Kasumi-1 (cell line): ENCODE measurements around the gene IQCF2.
"Not testable (repeated sequence)": the region's sequence is repeated elsewhere in the genome, so short reads cannot be mapped to it uniquely, and the experiment has no call there.

Experiments
- DNase-seq, 2 experiments: peaks; one replicate each; lab custom pipeline; 2025; lab: John Stamatoyannopoulos, UW

IQCF2 gene

DNA sequence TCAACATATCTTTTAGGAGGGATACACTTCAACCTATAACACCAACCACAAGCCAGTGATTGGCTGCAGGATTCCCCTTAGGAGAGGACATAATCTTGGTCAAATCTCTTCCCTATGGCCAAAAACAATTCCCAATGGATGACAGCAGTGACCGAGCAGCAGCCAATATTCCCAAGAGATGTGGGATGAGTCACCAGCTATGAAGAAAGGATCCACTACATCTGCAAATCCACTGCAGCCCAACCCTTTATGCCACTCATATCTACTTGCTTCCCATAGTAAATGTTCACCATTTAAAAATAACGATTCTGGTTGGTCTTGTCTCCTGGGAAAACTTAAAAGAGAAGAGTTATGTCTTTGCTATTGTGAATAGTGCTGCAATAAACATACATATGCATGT is 18.5 kb downstream of the IQCF2 start:
- DNase-seq, result no peak

DNA sequence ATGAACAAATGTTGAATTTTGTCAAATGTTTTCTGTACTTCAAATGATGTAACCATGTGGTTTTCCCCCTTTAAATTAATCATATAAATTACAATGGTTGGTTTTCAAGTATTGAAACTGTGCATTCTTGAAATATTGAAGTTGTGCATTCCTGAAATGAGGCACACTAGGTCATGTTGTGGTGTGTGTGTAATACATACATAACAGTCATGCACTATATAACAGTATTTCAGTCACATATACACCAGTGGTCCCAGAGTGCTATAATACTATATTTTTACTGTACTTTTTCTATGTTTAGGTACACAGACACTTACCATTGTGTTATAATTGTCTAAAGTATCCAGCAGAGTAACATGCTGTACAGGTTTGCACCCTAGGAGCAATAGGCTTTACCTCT is 25.0 kb downstream of the IQCF2 start:
- no peak for DNase-seq

DNA sequence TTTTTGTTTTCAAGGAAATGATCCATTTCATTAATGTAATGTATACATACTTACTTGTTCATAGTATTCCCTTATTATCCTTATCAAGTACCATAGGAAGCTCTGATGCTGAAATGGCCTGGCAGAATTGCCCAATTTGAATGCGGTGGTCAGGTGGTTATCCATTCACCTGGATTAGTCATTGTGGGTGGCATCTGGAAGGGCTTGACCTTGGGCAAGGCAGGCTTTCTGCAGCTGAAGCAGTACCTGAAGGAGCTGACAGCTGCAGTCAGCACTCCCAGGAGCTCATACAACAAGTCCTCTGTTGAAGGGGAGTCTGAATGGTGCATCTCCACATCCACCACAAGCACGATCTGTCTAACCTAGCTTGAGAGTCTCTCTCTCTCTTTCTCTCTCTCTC is 26.2 kb downstream of the IQCF2 start:
- no peak for DNase-seq

DNA sequence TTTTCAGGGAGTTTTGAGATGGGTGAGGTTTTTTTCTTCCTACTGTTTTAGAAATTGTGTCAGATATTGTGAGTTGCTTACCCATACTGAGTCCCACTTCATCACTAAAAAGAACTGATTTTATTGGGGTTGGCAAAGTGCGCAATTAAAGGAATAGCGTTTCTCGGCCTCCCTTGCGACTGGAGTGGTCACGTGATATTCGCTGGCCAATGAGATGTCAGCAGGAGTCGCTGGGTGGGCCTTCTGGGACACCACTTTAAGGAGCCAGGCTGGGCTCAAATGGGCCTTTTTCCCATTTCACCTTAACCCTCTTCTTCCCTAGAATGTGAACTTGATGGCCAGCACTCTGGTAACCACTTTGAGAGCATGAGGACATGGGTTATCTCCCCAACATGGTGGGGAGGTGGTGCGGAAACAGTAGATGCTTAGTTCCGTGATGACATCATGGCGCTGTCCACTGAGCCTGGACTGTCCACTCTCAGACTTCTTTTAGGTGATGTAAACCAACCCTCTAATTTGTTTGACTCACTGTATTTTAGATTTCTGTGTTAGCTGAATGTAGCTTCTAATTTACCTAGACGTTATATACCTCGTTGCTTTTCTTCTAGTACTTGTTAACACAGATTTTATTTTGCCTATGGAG is 27.2 kb downstream of the IQCF2 start:
- DNase-seq, result no peak

DNA sequence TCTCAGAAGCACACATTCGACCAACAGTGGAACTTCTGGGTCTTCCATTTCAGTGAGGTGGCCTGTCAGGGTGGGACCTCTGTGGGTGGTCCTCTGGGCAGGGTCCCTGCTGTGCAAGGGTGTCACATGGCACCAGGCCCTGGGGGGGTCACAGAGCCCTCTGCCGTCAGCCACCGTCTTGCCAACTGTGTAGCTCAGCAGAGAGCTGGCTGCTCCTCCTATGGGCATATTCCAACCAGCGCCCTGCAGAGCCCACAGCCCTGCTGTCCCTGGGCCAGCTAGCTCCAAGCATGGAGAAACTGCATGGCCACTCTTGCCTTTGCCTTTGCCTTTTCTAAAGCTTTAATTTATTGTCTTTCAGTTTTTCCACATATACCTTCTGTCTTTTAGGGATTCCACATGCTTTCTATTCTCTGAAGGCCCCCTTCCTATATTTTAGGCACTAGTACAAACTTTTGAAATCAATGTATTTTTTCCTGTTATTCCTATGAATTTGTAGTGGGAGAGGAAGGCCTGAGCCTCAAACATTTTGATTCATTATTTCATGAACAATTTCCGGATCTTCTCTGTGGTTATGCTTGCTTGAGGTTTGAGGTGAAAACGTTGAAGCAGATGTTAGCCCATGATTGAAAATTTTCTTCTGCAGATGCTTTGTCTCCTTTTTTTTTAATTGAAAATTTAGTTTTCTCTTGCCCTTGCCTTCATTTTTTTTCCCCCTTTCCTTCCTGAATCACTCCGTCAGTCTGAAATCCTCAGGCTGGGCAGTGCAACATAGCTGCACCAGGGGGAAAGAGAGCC is 30.0 kb downstream of the IQCF2 start:
- DNase-seq, result no peak

DNA sequence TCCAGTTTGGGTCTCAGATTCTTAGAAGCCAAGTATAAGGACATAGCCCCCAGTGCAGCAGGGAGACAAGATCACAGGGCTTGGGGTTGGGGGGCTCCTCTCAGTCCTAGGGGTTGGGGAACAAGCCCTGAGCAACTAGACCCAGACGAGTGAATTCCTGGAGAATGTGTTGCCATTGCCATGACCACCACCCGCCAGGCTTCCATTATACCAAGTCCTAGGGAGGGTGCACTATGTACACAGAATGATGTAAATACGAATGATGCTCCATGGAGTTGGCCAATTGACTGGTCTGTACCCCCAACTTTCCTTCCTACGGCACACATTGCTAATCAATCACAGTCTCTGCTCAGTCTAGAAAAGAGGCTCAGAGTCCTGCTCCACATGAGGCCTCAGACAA is 33.0 kb downstream of the IQCF2 start:
- no peak for DNase-seq

DNA sequence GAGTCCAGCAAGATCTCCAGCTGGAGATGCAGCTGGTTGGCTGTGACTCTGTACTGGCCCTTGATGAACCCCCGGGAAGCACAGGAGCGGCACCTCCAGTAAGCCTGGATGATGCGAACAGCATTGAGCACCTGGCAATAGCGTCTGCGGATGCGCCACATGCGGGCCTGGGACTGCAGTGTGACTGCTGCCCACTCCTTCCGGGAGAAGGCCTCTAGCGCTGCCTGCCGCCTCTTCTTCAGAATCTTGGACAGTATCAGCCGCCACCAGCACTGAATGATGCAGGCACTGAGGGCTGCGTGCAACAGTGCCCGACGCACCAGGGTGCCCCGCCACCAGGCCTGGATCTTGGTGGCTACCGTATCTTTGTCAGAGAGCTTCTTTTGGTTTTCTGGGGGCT is 33.5 kb downstream of the IQCF2 start:
- no peak for DNase-seq

DNA sequence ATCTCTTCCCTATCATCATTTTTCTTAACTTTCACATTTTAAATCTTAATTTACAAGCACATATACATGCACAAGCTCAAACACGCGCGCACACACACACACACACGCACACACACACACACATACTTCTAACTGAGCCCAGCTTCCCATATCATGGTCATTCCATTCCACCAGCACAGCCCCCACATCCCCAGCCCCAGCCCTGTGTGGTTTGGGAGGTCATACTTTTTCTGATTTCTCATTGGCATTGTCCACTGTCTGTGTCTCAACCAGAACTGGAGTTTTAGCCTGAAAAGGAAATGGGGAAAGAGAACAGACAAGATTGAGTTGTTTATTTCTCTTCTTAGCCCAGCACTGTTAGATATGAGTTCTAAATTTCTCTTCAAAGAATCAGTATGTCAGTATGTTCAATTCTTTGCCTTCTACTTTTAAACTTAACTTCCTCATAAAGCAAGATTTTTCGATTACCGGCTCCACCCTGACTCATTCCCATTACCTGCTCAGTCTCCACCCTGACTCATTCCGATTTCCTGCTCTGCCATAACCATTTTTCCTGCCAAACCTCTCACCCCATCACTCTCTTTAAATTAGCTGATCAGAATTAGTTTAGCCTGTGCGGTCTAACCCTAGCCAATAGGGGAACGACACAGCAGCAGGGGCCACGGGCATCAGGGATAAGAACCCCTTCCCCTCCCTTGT is 35.3 kb downstream of the IQCF2 start:
- no peak for DNase-seq

DNA sequence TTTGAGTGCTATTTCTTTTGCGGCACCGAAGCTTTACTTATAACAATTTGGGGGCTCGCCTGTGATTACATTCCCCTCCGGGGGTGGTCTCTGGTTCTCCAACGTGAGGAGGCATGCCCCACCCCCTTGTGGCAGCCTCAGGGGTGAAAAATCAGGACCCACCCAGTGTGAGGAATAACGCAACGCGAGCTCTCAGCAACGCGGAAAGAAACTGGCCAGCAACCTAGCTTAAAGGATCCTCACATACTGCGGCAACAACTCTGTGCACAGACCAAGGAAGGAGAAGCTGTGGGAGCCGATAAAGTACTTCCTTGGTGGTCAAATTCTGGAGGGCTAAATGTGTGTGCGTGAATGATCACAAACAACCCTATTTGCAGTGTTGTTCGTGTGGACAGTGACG is 36.0 kb downstream of the IQCF2 start:
- no peak for DNase-seq

DNA sequence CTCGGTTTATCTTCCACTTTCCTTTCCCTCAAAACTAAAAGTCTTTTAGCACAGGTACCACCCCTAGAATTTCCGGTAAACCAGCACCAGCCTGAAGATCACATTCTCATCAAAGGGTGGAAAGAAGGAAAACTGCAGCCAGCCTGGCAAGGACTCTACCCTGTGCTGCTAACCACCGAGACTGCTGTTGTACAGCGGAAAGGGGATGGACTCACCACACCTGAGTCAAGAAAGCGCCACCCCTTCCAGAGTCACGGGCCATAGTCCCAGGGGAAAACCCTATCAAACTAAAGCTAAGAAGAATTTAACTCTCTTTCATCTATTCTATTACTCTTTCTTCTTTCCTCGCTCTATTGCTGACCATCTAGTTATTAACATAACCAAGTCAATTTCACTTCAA is 38.6 kb downstream of the IQCF2 start:
- not testable (repeated sequence) for DNase-seq

DNA sequence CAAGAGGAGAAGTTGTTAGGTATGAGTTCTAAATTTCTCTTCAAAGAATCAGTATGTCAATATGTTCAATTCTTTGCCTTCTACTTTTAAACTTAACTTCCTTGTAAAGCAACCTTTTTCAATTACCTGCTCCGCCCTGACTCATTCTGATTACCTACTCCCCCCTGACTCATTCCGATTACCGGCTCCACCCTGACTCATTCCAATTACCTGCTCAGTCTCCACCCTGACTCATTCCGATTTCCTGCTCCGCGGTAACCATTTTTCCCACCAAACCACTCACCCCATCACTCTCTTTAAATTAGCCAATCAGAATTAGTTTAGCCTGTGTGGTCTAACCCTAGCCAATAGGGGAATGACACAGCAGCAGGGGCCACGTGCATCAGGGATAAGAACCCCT is 40.9 kb downstream of the IQCF2 start:
- not testable (repeated sequence) for DNase-seq

DNA sequence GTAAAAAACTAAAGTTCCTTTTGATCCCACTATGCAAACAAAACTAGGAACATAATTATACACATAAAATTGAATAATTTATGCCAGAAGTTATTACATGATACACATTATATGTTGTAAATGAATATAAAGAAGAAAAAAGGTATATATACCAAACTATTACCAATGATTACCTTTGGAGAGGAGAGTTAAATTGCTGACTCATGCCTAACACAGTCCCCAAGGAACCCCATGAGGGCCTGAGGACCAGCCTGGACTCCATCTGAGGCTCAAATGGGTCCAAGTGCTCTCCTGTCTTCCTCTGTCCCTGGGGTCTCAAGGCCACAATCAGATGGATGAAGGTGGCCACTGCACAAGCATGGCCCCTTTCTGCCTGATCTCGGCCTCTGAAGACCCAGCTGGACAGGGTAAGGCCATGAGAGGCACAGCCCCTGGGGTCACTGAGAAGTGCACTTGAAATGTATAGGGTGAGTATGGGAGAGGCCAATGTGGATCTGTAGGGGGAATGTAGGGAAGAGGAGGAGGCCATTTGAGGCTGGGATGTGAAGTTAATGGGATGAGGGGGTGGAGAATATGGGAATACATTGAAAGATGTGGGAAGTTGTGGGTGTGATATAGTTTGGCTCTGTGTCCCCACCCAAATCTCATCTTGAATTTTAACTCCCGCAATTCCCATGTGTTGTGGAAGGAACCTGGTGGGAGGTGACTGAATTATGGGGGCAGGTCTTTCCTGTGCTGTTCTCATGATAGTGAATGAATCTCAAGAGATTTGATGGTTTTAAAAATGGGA is 42.8 kb downstream of the IQCF2 start:
- no peak for DNase-seq

DNA sequence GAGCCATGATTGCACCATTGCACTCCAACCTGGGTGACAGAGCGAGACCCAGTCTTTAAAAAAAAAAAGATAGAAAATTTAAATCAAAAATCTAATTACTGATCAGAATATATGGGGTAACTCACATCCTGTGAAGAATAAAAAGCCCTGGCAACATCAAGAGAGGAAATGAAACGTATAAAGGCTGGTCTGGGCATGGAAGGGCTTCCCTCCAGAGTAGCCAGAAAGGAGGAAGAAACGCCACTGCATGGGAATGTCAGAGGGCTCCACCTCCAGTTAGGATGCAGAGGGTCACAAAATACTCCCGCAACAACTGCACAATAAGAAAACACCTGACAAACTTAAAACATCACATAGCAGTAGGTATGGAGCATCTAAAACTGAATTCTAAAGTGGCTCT is 46.6 kb downstream of the IQCF2 start:
- no peak for DNase-seq
